ENCODE data around the gene ENGASE. TPM values are rescaled to one million over a fixed set of nuclear protein-coding genes. Genes with fewer than 3 reads are reported as not detected.

The ENGASE gene
- 10 to 100 TPM; 41.3 to 41.8 TPM for total RNA-seq

GRCh38 chr17:79074649-79075445 is at the start of gene ENGASE:
TSS of gene ENGASE (plus strand) at chr17:79074824. CDS start at chr17:79074945, 121 bp downstream.
- Mint-ChIP-seq H3K27ac (peak within 1 kb of the TSS; percentile 89), H3K9me3 (no peaks in the 10 kb centered on the region), H3K4me3 (peak within 1 kb of the TSS; percentile 94), H3K27me3 (no peaks in the 10 kb centered on the region), H3K36me3 (ENCODE audit: low read depth) (peaks cover 2% of the 10 kb centered on the region), H3K4me1 (ENCODE audit: low read depth) (peaks cover 15% of the 10 kb centered on the region)
- ChIA-PET CTCF (interaction anchor here (0.6 to 2.8 kb wide), 8 partner anchors 8 to 326 kb away, joined by 3 to 17 read pairs (median 6); no protein-coding TSS in a partner anchor), POLR2A (interaction anchor here (1.2 to 1.4 kb wide), 2 partner anchors 14 to 319 kb away, joined by 3 to 4 read pairs; no protein-coding TSS in a partner anchor)
- intact Hi-C loops (cut with micrococcal nuclease) = no loop called here
- no peak for TF ChIP-seq CTCF (IDR thresholded peaks at IDR 0.05)
- DNase-seq (peak; percentile 93), ATAC-seq (peak; percentile 98)

- Mint-ChIP-seq H3K36me3 (ENCODE audit: low read depth) (no peaks in the 10 kb centered on the region), H3K4me3 (peak overlapping the region; percentile 73), H3K4me1 (ENCODE audit: low read depth) (peaks cover 6% of the 10 kb centered on the region), H3K27me3 (peaks cover 12% of the 10 kb centered on the region), H3K9me3 (no peaks in the 10 kb centered on the region), H3K27ac (no peak overlapping the region)
- CTCF ChIA-PET = interaction anchor here (0.9 to 2.9 kb wide), 2 partner anchors 17 to 20 kb away, joined by 4 to 12 read pairs; no protein-coding TSS in a partner anchor
- ATAC-seq (no peak), DNase-seq (no peak)
- TF ChIP-seq CTCF (IDR thresholded peaks at IDR 0.05) = no peak
- POLR2A ChIA-PET = no interaction called here
- intact Hi-C loops (cut with micrococcal nuclease) = no loop called here
Measured at GRCh38 chr17:79024901-79025737, 49.5 kb upstream of the ENGASE start.

GRCh38 chr17:79026376-79027273 is 48.0 kb upstream of the ENGASE start:
- ChIA-PET POLR2A (no interaction called here), CTCF (interaction anchor here (1.2 to 2.9 kb wide), 2 partner anchors 16 to 19 kb away, joined by 4 to 12 read pairs; no protein-coding TSS in a partner anchor)
- H3K9me3 Mint-ChIP-seq = no peaks in the 10 kb centered on the region
- no peak overlapping the region for H3K4me3 Mint-ChIP-seq
- H3K4me1 Mint-ChIP-seq (ENCODE audit: low read depth) = peaks cover 6% of the 10 kb centered on the region
- no peak overlapping the region for H3K27ac Mint-ChIP-seq
- intact Hi-C loops (cut with micrococcal nuclease) = no loop called here
- TF ChIP-seq CTCF (IDR thresholded peaks at IDR 0.05) = no peak
- peaks cover 12% of the 10 kb centered on the region for H3K27me3 Mint-ChIP-seq
- ATAC-seq = no peak
- no peak for DNase-seq
- no peaks in the 10 kb centered on the region for H3K36me3 Mint-ChIP-seq (ENCODE audit: low read depth)

GRCh38 chr17:79027274-79027924 is 47.2 kb upstream of the ENGASE start:
- H3K27ac Mint-ChIP-seq = no peak overlapping the region
- H3K4me1 Mint-ChIP-seq (ENCODE audit: low read depth) = peaks cover 6% of the 10 kb centered on the region
- ATAC-seq (no peak), DNase-seq (no peak)
- intact Hi-C loops (cut with micrococcal nuclease) = no loop called here
- no peak overlapping the region for H3K4me3 Mint-ChIP-seq
- peaks cover 17% of the 10 kb centered on the region for H3K27me3 Mint-ChIP-seq
- ChIA-PET CTCF (interaction anchor here (2.9 kb wide), 1 partner anchor 18 kb away, joined by 12 read pairs; no protein-coding TSS in a partner anchor), POLR2A (no interaction called here)
- no peak for TF ChIP-seq CTCF (IDR thresholded peaks at IDR 0.05)
- no peaks in the 10 kb centered on the region for H3K9me3 Mint-ChIP-seq
- no peaks in the 10 kb centered on the region for H3K36me3 Mint-ChIP-seq (ENCODE audit: low read depth)

Measured in activated CD8-positive, alpha-beta T cell treated with anti-CD3 and anti-CD28 coated beads for 36 hours (primary cell).